HepG2 (cell line): ENCODE measurements around the gene ZBP1. TPM values are rescaled to one million over a fixed set of nuclear protein-coding genes. Genes with fewer than 3 reads are reported as not detected.
A peak's percentile ranks its signal among the peaks of the same experiment; 100 is the strongest.

ENCODE experiments used
- CENPX ChIP-seq: sonication (generic); formaldehyde crosslinking; IDR thresholded peaks from 2 replicates; pipeline ENCODE4 v1.9.0; 2021; ENCODE audit warnings: mild to moderate bottlenecking, missing genetic modification reagents, moderate library complexity
- MAZ ChIP-seq, 2 experiments: sonication (generic) in 1 of 2; formaldehyde crosslinking in 1 of 2; IDR thresholded peaks; 2 replicates each; pipeline versions ENCODE4 v1.5.0 to v1.6.1; 2012 to 2020; ENCODE audit warnings: low read depth in 2 of 2, mild to moderate bottlenecking in 2 of 2, borderline replicate concordance in 1 of 2, improper control_type of control experiment in 1 of 2, low read length in 1 of 2, missing genetic modification reagents in 1 of 2, moderate library complexity in 1 of 2
- MED13 ChIP-seq: sonication (generic); formaldehyde crosslinking; IDR thresholded peaks from 2 replicates; pipeline ENCODE4 v1.5.0; 2020; ENCODE audit warnings: missing genetic modification reagents
- MLLT10 ChIP-seq: sonication (generic); formaldehyde crosslinking; IDR thresholded peaks from 2 replicates; pipeline ENCODE4 v1.4.0; 2020; ENCODE audit warnings: missing genetic modification reagents
- NFE2 ChIP-seq: sonication (generic); formaldehyde crosslinking; IDR thresholded peaks from 2 replicates; pipeline ENCODE4 v1.4.0; 2020; ENCODE audit warnings: missing genetic modification reagents
- NFYC ChIP-seq: IDR thresholded peaks from 2 replicates; pipeline ENCODE4 v1.6.1; 2016; ENCODE audit warnings: missing genetic modification reagents, missing compliant biosample characterization
- NR2C2 ChIP-seq: sonication (generic); formaldehyde crosslinking; IDR thresholded peaks from 2 replicates; pipeline ENCODE4 v1.4.0; 2020; ENCODE audit warnings: missing genetic modification reagents, mild to moderate bottlenecking, moderate library complexity, borderline replicate concordance
- POGZ ChIP-seq: sonication (generic); formaldehyde crosslinking; IDR thresholded peaks from 2 replicates; pipeline ENCODE4 v1.4.0; 2020; ENCODE audit warnings: mild to moderate bottlenecking, missing genetic modification reagents
- RARG ChIP-seq: sonication (generic); formaldehyde crosslinking; IDR thresholded peaks from 2 replicates; pipeline ENCODE4 v1.4.0; 2020; ENCODE audit warnings: low read depth, mild to moderate bottlenecking, missing genetic modification reagents
- TAF1 ChIP-seq: sonication (generic); formaldehyde crosslinking; IDR thresholded peaks from 2 replicates; pipeline ENCODE4 v1.4.0; 2020; ENCODE audit warnings: missing genetic modification reagents
- ZC3H4 ChIP-seq: sonication (generic); formaldehyde crosslinking; IDR thresholded peaks from 2 replicates; pipeline ENCODE4 v1.4.0; 2020; ENCODE audit warnings: missing genetic modification reagents, borderline replicate concordance
- ZFP36L2 ChIP-seq: sonication (generic); formaldehyde crosslinking; IDR thresholded peaks from 2 replicates; pipeline ENCODE4 v1.4.0; 2020; ENCODE audit warnings: missing genetic modification reagents
- ZNF121 ChIP-seq: sonication (generic); formaldehyde crosslinking; IDR thresholded peaks from 2 replicates; pipeline ENCODE4 v1.5.0; 2020; ENCODE audit warnings: mild to moderate bottlenecking, missing genetic modification reagents
- ZNF251 ChIP-seq: sonication (generic); formaldehyde crosslinking; IDR thresholded peaks from 2 replicates; pipeline ENCODE4 v1.9.0; 2021; ENCODE audit warnings: mild to moderate bottlenecking, missing genetic modification reagents
- ZNF33B ChIP-seq: sonication (generic); formaldehyde crosslinking; IDR thresholded peaks from 2 replicates; pipeline ENCODE4 v1.5.1; 2020; ENCODE audit warnings: mild to moderate bottlenecking, missing genetic modification reagents
- ZNF781 ChIP-seq: sonication (generic); formaldehyde crosslinking; IDR thresholded peaks from 2 replicates; pipeline ENCODE4 v1.5.1; 2020; ENCODE audit warnings: borderline replicate concordance, mild to moderate bottlenecking, missing genetic modification reagents; ENCODE audit errors: not compliant biosample characterization
- ZNF782 ChIP-seq: sonication (generic); formaldehyde crosslinking; IDR thresholded peaks from 2 replicates; pipeline ENCODE4 v1.4.0; 2020; ENCODE audit warnings: missing genetic modification reagents, mild to moderate bottlenecking, borderline replicate concordance
- polyA plus RNA-seq, 8 experiments: library from polyadenylated mRNA; depleted of rRNA in 3 of 8; stranded (reverse) in 7 of 8; unstranded in 1 of 8; fragments of >200 nt; fragmentation: Illumina TruSeq in 4 of 8; extraction: Trizol in 4 of 8; gene quantifications; 2 replicates each; pipeline versions ENCODE4 v1.2.1 to v1.2.3, GENCODE V29; 2011 to 2016; ENCODE audit warnings: low read depth in 4 of 8, missing spikeins in 1 of 8, mixed read lengths in 1 of 8; ENCODE audit not compliant: insufficient read depth in 1 of 8
- total RNA-seq, 5 experiments: library from RNA; depleted of rRNA; stranded (reverse); fragments of >200 nt; fragmentation: Illumina TruSeq; extraction: Trizol; gene quantifications; 2 replicates each; pipeline ENCODE4 v1.2.3, GENCODE V29; 2016; ENCODE audit warnings: low read depth in 1 of 5
- TF ChIP-seq, protein P1 (sequence below): sonication (generic); formaldehyde crosslinking; IDR thresholded peaks from 2 replicates; pipeline ENCODE4 v1.5.0; 2020; ENCODE audit warnings: mild to moderate bottlenecking, missing genetic modification reagents, moderate library complexity
- TF ChIP-seq, protein P2 (sequence below), 2 experiments: IDR thresholded peaks; 2 replicates each; pipeline ENCODE4 v1.6.1; 2011 to 2012; ENCODE audit warnings: low read length in 2 of 2, borderline replicate concordance in 1 of 2, low read depth in 1 of 2, mild to moderate bottlenecking in 1 of 2, moderate library complexity in 1 of 2
- TF ChIP-seq, protein P3 (sequence below): sonication (generic); formaldehyde crosslinking; IDR thresholded peaks from 2 replicates; pipeline ENCODE4 v1.5.1; 2020; ENCODE audit warnings: missing genetic modification reagents, mild to moderate bottlenecking, borderline replicate concordance

The ZBP1 gene
- total and polyA plus RNA-seq, 2 of the 13 experiments (the other 11 are each of a cell fraction or from before 2014, with no cell fraction given) = not detected

DNA sequence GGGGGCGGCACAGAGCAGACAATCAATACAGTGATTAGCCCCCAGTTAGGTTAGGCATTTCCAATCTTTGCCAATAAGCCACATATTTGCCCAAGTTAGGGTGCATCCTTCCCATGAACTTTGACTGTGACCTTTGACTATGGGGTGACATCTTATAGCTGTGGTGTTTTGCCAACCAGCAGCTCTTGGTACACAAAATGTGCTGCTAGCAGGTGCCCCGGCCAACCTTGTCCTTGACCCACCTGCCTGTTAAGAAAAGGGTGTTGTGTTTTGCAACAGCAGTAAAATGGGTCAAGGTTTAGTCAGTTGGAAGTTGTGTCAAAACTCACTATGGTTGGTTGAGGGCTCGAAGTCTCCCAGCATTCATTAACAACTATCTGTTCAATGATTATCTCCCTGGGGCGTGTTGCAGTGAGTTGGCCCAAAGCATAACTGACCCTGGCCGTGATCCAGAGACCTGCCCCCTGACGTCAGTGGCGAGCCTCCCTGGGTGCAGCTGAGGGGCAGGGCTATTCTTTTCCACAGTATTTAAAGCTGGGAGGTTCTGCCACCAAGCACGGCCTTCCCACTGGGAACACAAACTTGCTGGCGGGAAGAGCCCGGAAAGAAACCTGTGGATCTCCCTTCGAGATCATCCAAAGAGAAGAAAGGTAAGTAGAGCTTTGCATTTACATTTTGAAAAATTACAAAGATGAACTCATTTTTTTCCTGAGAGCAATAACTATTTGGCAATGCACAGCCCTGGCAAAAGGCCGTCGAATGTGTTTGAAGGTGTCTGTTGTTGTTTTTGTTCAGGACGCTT, 59.5 kb downstream of the ZBP1 start, which contains the start of gene PCK1 (continued):
- TF ChIP-seq ZNF782 (CRISPR knock-in tag) (0 out of 2 replicates have a peak, but pooled peaks have one; percentile 66), ZFP36L2 (0 out of 2 replicates have a peak, but pooled peaks have one; percentile 18), POGZ (CRISPR knock-in tag) (peak; percentile 91; the same call in 1 of the 2 replicates), CENPX (no peak), MAZ (IDR thresholded peaks at IDR 0.05; ENCODE audit: borderline replicate concordance, low read depth, low read length) (peak; percentile 72; the same call in 1 of the 2 replicates), MAZ (CRISPR knock-in tag; IDR thresholded peaks at IDR 0.05; ENCODE audit: low read depth) (peak; percentile 67), ZNF781 (CRISPR knock-in tag) (peak; percentile 81), ZC3H4 (CRISPR knock-in tag) (no peak; the same call in 1 of the 2 replicates), NFYC (CRISPR knock-in tag) (no peak), MLLT10 (CRISPR knock-in tag) (no peak), ZNF121 (CRISPR knock-in tag) (peak; percentile 63; the same call in 1 of the 2 replicates), TAF1 (peak; percentile 40; the same call in 1 of the 2 replicates), NFE2 (CRISPR knock-in tag) (no peak), MED13 (CRISPR knock-in tag) (no peak; the same call in 1 of the 2 replicates), ZNF251 (CRISPR knock-in tag) (no peak), ZNF33B (peak; percentile 99), NR2C2 (peak; percentile 96), RARG (CRISPR knock-in tag) (no peak)
- TF ChIP-seq, protein P1, sequence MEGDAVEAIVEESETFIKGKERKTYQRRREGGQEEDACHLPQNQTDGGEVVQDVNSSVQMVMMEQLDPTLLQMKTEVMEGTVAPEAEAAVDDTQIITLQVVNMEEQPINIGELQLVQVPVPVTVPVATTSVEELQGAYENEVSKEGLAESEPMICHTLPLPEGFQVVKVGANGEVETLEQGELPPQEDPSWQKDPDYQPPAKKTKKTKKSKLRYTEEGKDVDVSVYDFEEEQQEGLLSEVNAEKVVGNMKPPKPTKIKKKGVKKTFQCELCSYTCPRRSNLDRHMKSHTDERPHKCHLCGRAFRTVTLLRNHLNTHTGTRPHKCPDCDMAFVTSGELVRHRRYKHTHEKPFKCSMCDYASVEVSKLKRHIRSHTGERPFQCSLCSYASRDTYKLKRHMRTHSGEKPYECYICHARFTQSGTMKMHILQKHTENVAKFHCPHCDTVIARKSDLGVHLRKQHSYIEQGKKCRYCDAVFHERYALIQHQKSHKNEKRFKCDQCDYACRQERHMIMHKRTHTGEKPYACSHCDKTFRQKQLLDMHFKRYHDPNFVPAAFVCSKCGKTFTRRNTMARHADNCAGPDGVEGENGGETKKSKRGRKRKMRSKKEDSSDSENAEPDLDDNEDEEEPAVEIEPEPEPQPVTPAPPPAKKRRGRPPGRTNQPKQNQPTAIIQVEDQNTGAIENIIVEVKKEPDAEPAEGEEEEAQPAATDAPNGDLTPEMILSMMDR (CRISPR knock-in tag) = no peak; the same call in 1 of the 2 replicates
- TF ChIP-seq, protein P2, sequence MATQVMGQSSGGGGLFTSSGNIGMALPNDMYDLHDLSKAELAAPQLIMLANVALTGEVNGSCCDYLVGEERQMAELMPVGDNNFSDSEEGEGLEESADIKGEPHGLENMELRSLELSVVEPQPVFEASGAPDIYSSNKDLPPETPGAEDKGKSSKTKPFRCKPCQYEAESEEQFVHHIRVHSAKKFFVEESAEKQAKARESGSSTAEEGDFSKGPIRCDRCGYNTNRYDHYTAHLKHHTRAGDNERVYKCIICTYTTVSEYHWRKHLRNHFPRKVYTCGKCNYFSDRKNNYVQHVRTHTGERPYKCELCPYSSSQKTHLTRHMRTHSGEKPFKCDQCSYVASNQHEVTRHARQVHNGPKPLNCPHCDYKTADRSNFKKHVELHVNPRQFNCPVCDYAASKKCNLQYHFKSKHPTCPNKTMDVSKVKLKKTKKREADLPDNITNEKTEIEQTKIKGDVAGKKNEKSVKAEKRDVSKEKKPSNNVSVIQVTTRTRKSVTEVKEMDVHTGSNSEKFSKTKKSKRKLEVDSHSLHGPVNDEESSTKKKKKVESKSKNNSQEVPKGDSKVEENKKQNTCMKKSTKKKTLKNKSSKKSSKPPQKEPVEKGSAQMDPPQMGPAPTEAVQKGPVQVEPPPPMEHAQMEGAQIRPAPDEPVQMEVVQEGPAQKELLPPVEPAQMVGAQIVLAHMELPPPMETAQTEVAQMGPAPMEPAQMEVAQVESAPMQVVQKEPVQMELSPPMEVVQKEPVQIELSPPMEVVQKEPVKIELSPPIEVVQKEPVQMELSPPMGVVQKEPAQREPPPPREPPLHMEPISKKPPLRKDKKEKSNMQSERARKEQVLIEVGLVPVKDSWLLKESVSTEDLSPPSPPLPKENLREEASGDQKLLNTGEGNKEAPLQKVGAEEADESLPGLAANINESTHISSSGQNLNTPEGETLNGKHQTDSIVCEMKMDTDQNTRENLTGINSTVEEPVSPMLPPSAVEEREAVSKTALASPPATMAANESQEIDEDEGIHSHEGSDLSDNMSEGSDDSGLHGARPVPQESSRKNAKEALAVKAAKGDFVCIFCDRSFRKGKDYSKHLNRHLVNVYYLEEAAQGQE (IDR thresholded peaks at IDR 0.05; ENCODE audit: borderline replicate concordance in 1 of 2, low read depth in 1 of 2, low read length in 2 of 2) = peak in 1 of 2 experiments; percentile 30; a peak in 1 of 4 replicates
- TF ChIP-seq, protein P3, sequence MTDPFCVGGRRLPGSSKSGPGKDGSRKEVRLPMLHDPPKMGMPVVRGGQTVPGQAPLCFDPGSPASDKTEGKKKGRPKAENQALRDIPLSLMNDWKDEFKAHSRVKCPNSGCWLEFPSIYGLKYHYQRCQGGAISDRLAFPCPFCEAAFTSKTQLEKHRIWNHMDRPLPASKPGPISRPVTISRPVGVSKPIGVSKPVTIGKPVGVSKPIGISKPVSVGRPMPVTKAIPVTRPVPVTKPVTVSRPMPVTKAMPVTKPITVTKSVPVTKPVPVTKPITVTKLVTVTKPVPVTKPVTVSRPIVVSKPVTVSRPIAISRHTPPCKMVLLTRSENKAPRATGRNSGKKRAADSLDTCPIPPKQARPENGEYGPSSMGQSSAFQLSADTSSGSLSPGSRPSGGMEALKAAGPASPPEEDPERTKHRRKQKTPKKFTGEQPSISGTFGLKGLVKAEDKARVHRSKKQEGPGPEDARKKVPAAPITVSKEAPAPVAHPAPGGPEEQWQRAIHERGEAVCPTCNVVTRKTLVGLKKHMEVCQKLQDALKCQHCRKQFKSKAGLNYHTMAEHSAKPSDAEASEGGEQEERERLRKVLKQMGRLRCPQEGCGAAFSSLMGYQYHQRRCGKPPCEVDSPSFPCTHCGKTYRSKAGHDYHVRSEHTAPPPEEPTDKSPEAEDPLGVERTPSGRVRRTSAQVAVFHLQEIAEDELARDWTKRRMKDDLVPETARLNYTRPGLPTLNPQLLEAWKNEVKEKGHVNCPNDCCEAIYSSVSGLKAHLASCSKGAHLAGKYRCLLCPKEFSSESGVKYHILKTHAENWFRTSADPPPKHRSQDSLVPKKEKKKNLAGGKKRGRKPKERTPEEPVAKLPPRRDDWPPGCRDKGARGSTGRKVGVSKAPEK (CRISPR knock-in tag) = peak; percentile 95
